ENCODE results near the gene FGA.

The FGA gene

GRCh38 chr4:154583677-154584076, 6.9 kb downstream of the FGA start:
- Histone ChIP-seq H3K79me2 (ENCODE audit: control insufficient read depth, insufficient read depth, low read length, poor library complexity) (no peaks in the 10 kb centered on the region), H3K4me1 (ENCODE audit: control insufficient read depth in 1 of 2, insufficient read depth in 2 of 2, low read length in 2 of 2) (no peaks in the 10 kb centered on the region), H2BK5ac (ENCODE audit: low read depth, low read length, poor library complexity) (no peak overlapping the region), H3K36me3 (ENCODE audit: control insufficient read depth in 1 of 2, insufficient read depth in 2 of 2, low read length in 2 of 2) (no peaks in the 10 kb centered on the region), H3K9me3 (ENCODE audit: insufficient read depth, low read depth, low read length) (no peaks in the 10 kb centered on the region), H2BK12ac (ENCODE audit: low read length) (no peak overlapping the region), H3K27me3 (ENCODE audit: insufficient read depth, low read length) (no peaks in the 10 kb centered on the region), H3K9ac (ENCODE audit: low read length) (no peak overlapping the region), H3K27ac (ENCODE audit: low read depth, low read length) (no peak overlapping the region), H3K79me1 (ENCODE audit: low read length) (no peaks in the 10 kb centered on the region), H3K23ac (ENCODE audit: low read length) (no peak overlapping the region), H2BK120ac (ENCODE audit: insufficient read depth, low read length, poor library complexity) (no peak overlapping the region), H3K14ac (ENCODE audit: low read length) (no peak overlapping the region), H3K4ac (ENCODE audit: low read depth, low read length) (no peak overlapping the region), H4K12ac (ENCODE audit: low read depth, low read length) (no peak overlapping the region), H4K91ac (ENCODE audit: low read depth, low read length) (no peak overlapping the region), H2AK5ac (ENCODE audit: low read length) (no peak overlapping the region), H2AFZ (ENCODE audit: insufficient read depth, low read length, poor library complexity) (no peak overlapping the region), H3K18ac (ENCODE audit: low read length) (no peak overlapping the region), H3K4me2 (ENCODE audit: low read length) (no peak overlapping the region), H3K4me3 (ENCODE audit: low read depth, low read length) (no peak overlapping the region), H4K8ac (ENCODE audit: low read depth, low read length) (no peak overlapping the region)
- DNase-seq, result no peak

DNA sequence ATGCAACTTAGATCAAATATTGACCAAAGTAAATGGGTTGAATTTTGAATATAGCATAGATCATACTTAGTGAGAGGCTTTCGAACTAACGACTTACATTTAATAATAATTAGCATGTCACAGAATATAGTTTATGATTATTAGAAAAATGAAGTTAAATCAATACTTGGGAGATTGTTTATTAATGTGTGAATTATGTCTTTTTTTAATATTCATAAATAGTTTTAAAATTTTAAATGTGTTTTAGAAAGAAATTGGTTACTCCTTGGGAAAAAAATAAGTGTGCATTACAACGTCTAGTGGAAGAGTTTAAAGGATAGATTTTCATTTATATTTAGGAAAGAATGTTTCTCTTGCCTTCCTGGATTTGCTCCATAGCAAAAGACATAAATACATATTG, 7.3 kb downstream of the FGA start:
- Histone ChIP-seq H3K36me3 (ENCODE audit: control insufficient read depth in 1 of 2, insufficient read depth in 2 of 2, low read length in 2 of 2) (no peaks in the 10 kb centered on the region), H4K91ac (ENCODE audit: low read depth, low read length) (no peak overlapping the region), H3K4me3 (ENCODE audit: low read depth, low read length) (no peak overlapping the region), H4K12ac (ENCODE audit: low read depth, low read length) (no peak overlapping the region), H3K4me1 (ENCODE audit: control insufficient read depth in 1 of 2, insufficient read depth in 2 of 2, low read length in 2 of 2) (no peaks in the 10 kb centered on the region), H3K9ac (ENCODE audit: low read length) (no peak overlapping the region), H2BK120ac (ENCODE audit: insufficient read depth, low read length, poor library complexity) (no peak overlapping the region), H3K27me3 (ENCODE audit: insufficient read depth, low read length) (no peaks in the 10 kb centered on the region), H3K18ac (ENCODE audit: low read length) (no peak overlapping the region), H3K9me3 (ENCODE audit: insufficient read depth, low read depth, low read length) (no peaks in the 10 kb centered on the region), H3K23ac (ENCODE audit: low read length) (no peak overlapping the region), H3K4me2 (ENCODE audit: low read length) (no peak overlapping the region), H3K27ac (ENCODE audit: low read depth, low read length) (no peak overlapping the region), H4K8ac (ENCODE audit: low read depth, low read length) (no peak overlapping the region), H2AK5ac (ENCODE audit: low read length) (no peak overlapping the region), H2BK12ac (ENCODE audit: low read length) (no peak overlapping the region), H3K79me1 (ENCODE audit: low read length) (no peaks in the 10 kb centered on the region), H2BK5ac (ENCODE audit: low read depth, low read length, poor library complexity) (no peak overlapping the region), H3K79me2 (ENCODE audit: control insufficient read depth, insufficient read depth, low read length, poor library complexity) (no peaks in the 10 kb centered on the region), H3K14ac (ENCODE audit: low read length) (no peak overlapping the region), H2AFZ (ENCODE audit: insufficient read depth, low read length, poor library complexity) (no peak overlapping the region), H3K4ac (ENCODE audit: low read depth, low read length) (no peak overlapping the region)
- DNase-seq, result no peak
- no CpG with 5 or more reads among the region's 3 CpGs for WGBS (ENCODE audit: extremely low coverage, insufficient coverage, insufficient read length)

DNA sequence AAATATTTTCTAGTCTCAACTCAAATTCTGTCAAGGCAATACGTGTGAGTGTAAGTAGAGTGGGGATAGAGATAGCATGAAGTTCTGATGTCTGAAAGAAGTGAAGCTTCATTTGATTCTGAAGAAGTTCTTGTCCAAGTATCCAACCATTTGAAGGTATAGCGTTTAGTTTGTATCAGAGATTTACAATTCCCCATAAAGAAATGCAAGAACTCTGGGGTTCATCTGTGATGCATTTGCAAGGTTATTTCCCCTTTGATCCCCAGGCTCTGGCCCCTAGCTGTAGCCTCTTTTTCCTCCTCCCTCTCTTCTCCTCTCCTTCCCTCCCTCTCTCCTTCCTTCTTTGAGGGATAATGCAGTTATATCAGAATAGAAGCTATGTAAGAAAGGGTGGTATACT, 7.8 kb downstream of the FGA start:
- no peak overlapping the region for H2BK5ac ChIP-seq (ENCODE audit: low read depth, low read length, poor library complexity)
- no peak overlapping the region for H4K91ac ChIP-seq (ENCODE audit: low read depth, low read length)
- H3K4ac ChIP-seq (ENCODE audit: low read depth, low read length), result no peak overlapping the region
- no peak overlapping the region for H3K9ac ChIP-seq (ENCODE audit: low read length)
- H3K23ac ChIP-seq (ENCODE audit: low read length), result no peak overlapping the region
- WGBS (ENCODE audit: extremely low coverage, insufficient coverage, insufficient read length), result no CpG with 5 or more reads among the region's 2 CpGs
- no peaks in the 10 kb centered on the region for H3K79me1 ChIP-seq (ENCODE audit: low read length)
- H3K36me3 ChIP-seq (ENCODE audit: control insufficient read depth in 1 of 2, insufficient read depth in 2 of 2, low read length in 2 of 2), result no peaks in the 10 kb centered on the region
- no peak overlapping the region for H3K27ac ChIP-seq (ENCODE audit: low read depth, low read length)
- no peak overlapping the region for H3K18ac ChIP-seq (ENCODE audit: low read length)
- DNase-seq, result no peak
- H3K79me2 ChIP-seq (ENCODE audit: control insufficient read depth, insufficient read depth, low read length, poor library complexity), result no peaks in the 10 kb centered on the region
- H3K9me3 ChIP-seq (ENCODE audit: insufficient read depth, low read depth, low read length), result no peaks in the 10 kb centered on the region
- no peak overlapping the region for H2BK12ac ChIP-seq (ENCODE audit: low read length)
- H3K4me1 ChIP-seq (ENCODE audit: control insufficient read depth in 1 of 2, insufficient read depth in 2 of 2, low read length in 2 of 2), result no peaks in the 10 kb centered on the region
- no peak overlapping the region for H4K12ac ChIP-seq (ENCODE audit: low read depth, low read length)
- no peak overlapping the region for H3K4me2 ChIP-seq (ENCODE audit: low read length)
- no peaks in the 10 kb centered on the region for H3K27me3 ChIP-seq (ENCODE audit: insufficient read depth, low read length)
- no peak overlapping the region for H2AK5ac ChIP-seq (ENCODE audit: low read length)
- no peak overlapping the region for H2BK120ac ChIP-seq (ENCODE audit: insufficient read depth, low read length, poor library complexity)
- H2AFZ ChIP-seq (ENCODE audit: insufficient read depth, low read length, poor library complexity), result no peak overlapping the region
- no peak overlapping the region for H4K8ac ChIP-seq (ENCODE audit: low read depth, low read length)
- no peak overlapping the region for H3K14ac ChIP-seq (ENCODE audit: low read length)
- no peak overlapping the region for H3K4me3 ChIP-seq (ENCODE audit: low read depth, low read length)

DNA sequence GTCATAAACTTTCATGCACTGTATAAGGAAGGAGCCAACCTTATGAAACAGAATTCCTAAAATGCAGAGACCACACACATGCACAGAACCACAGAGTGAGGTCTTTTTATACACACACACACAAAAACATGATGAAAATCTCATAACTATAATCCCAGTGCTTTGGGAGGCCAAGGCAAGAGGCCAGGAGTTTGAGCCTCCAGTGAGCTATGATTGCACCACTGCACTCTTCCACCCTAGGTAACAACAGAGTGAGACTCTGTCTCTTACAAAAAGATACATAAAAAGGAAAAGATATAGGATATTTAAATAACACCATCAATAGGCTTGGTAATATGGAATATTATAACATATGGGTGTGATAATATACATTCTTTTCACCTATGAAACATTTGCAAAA, 10.6 kb downstream of the FGA start:
- Histone ChIP-seq H4K91ac (ENCODE audit: low read depth, low read length) (no peak overlapping the region), H2BK5ac (ENCODE audit: low read depth, low read length, poor library complexity) (no peak overlapping the region), H3K27ac (ENCODE audit: low read depth, low read length) (no peak overlapping the region), H3K14ac (ENCODE audit: low read length) (no peak overlapping the region), H3K79me1 (ENCODE audit: low read length) (no peaks in the 10 kb centered on the region), H3K27me3 (ENCODE audit: insufficient read depth, low read length) (no peaks in the 10 kb centered on the region), H4K12ac (ENCODE audit: low read depth, low read length) (no peak overlapping the region), H3K9me3 (ENCODE audit: insufficient read depth, low read depth, low read length) (no peaks in the 10 kb centered on the region), H2BK12ac (ENCODE audit: low read length) (no peak overlapping the region), H2AFZ (ENCODE audit: insufficient read depth, low read length, poor library complexity) (no peak overlapping the region), H2BK120ac (ENCODE audit: insufficient read depth, low read length, poor library complexity) (no peak overlapping the region), H3K79me2 (ENCODE audit: control insufficient read depth, insufficient read depth, low read length, poor library complexity) (no peaks in the 10 kb centered on the region), H3K4me3 (ENCODE audit: low read depth, low read length) (no peak overlapping the region), H3K36me3 (ENCODE audit: control insufficient read depth in 1 of 2, insufficient read depth in 2 of 2, low read length in 2 of 2) (no peaks in the 10 kb centered on the region), H2AK5ac (ENCODE audit: low read length) (no peak overlapping the region), H3K4ac (ENCODE audit: low read depth, low read length) (no peak overlapping the region), H3K4me1 (ENCODE audit: control insufficient read depth in 1 of 2, insufficient read depth in 2 of 2, low read length in 2 of 2) (no peaks in the 10 kb centered on the region), H3K23ac (ENCODE audit: low read length) (no peak overlapping the region), H4K8ac (ENCODE audit: low read depth, low read length) (no peak overlapping the region), H3K9ac (ENCODE audit: low read length) (no peak overlapping the region), H3K4me2 (ENCODE audit: low read length) (no peak overlapping the region), H3K18ac (ENCODE audit: low read length) (no peak overlapping the region)
- no peak for DNase-seq

DNA sequence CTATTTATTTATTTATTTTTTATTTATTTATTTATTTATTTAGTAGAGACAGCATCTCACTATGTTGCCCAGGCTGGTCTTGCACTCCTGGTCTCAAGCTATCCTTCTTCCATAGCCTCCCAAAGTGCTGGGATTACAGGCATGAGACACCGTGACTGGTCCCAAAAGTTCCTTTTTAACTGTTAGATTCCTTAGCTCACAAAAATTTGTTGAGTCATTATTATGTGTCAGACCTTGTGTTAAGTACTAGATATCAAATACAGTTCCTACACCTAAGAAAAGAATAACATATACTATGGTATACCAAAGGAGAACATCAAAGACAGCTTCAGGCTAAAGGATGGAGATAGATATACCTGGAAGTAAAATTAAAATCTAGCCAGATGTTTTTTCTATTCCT, 11.6 kb downstream of the FGA start:
- H3K27ac ChIP-seq (ENCODE audit: low read depth, low read length), result no peak overlapping the region
- no peak overlapping the region for H4K91ac ChIP-seq (ENCODE audit: low read depth, low read length)
- no peak overlapping the region for H3K4me2 ChIP-seq (ENCODE audit: low read length)
- no peak overlapping the region for H2AK5ac ChIP-seq (ENCODE audit: low read length)
- H3K4me3 ChIP-seq (ENCODE audit: low read depth, low read length), result no peak overlapping the region
- H3K9ac ChIP-seq (ENCODE audit: low read length), result no peak overlapping the region
- no peaks in the 10 kb centered on the region for H3K4me1 ChIP-seq (ENCODE audit: control insufficient read depth in 1 of 2, insufficient read depth in 2 of 2, low read length in 2 of 2)
- no peaks in the 10 kb centered on the region for H3K27me3 ChIP-seq (ENCODE audit: insufficient read depth, low read length)
- no peaks in the 10 kb centered on the region for H3K36me3 ChIP-seq (ENCODE audit: control insufficient read depth in 1 of 2, insufficient read depth in 2 of 2, low read length in 2 of 2)
- H2BK120ac ChIP-seq (ENCODE audit: insufficient read depth, low read length, poor library complexity), result no peak overlapping the region
- H2AFZ ChIP-seq (ENCODE audit: insufficient read depth, low read length, poor library complexity), result no peak overlapping the region
- no peak for DNase-seq
- H3K4ac ChIP-seq (ENCODE audit: low read depth, low read length), result no peak overlapping the region
- no peak overlapping the region for H3K23ac ChIP-seq (ENCODE audit: low read length)
- no peak overlapping the region for H2BK12ac ChIP-seq (ENCODE audit: low read length)
- no peak overlapping the region for H3K18ac ChIP-seq (ENCODE audit: low read length)
- no peaks in the 10 kb centered on the region for H3K9me3 ChIP-seq (ENCODE audit: insufficient read depth, low read depth, low read length)
- H3K79me1 ChIP-seq (ENCODE audit: low read length), result no peaks in the 10 kb centered on the region
- H3K79me2 ChIP-seq (ENCODE audit: control insufficient read depth, insufficient read depth, low read length, poor library complexity), result no peaks in the 10 kb centered on the region
- no peak overlapping the region for H4K12ac ChIP-seq (ENCODE audit: low read depth, low read length)
- no peak overlapping the region for H4K8ac ChIP-seq (ENCODE audit: low read depth, low read length)
- no CpG with 5 or more reads among the region's 1 CpG for WGBS (ENCODE audit: extremely low coverage, insufficient coverage, insufficient read length)
- no peak overlapping the region for H2BK5ac ChIP-seq (ENCODE audit: low read depth, low read length, poor library complexity)
- no peak overlapping the region for H3K14ac ChIP-seq (ENCODE audit: low read length)
